Sigmoid colon (tissue), 4 donors: Measurements from ENCODE around the gene CACNA1C.

Source experiments
- EP300 ChIP-seq, 4 donors: sonication (generic); formaldehyde crosslinking; IDR thresholded peaks; one replicate each; pipeline ENCODE4 v1.6.1; 2017; ENCODE audit warnings: antibody characterized with exemption in 4 of 4
- POLR2A ChIP-seq, 2 donors: fragments of 450-650 bp; IDR thresholded peaks; one replicate each; pipeline ENCODE4 v1.6.1; 2016; ENCODE audit warnings: antibody characterized with exemption in 2 of 2, mild to moderate bottlenecking in 2 of 2, moderate library complexity in 2 of 2
- POLR2AphosphoS5 ChIP-seq, 4 donors: sonication (generic); formaldehyde crosslinking; IDR thresholded peaks; one replicate each; pipeline ENCODE4 v1.6.1; 2017; ENCODE audit warnings: antibody characterized with exemption in 4 of 4
- TF ChIP-seq, protein P1 (sequence below), 4 experiments: fragments of 450-650 bp in 3 of 4; fragments of 200-600 bp in 1 of 4; IDR thresholded peaks; one replicate each; pipeline ENCODE4 v1.5.1; 2016 to 2019; ENCODE audit warnings: antibody characterized with exemption in 4 of 4, mild to moderate bottlenecking in 3 of 4, moderate library complexity in 2 of 4

DNA sequence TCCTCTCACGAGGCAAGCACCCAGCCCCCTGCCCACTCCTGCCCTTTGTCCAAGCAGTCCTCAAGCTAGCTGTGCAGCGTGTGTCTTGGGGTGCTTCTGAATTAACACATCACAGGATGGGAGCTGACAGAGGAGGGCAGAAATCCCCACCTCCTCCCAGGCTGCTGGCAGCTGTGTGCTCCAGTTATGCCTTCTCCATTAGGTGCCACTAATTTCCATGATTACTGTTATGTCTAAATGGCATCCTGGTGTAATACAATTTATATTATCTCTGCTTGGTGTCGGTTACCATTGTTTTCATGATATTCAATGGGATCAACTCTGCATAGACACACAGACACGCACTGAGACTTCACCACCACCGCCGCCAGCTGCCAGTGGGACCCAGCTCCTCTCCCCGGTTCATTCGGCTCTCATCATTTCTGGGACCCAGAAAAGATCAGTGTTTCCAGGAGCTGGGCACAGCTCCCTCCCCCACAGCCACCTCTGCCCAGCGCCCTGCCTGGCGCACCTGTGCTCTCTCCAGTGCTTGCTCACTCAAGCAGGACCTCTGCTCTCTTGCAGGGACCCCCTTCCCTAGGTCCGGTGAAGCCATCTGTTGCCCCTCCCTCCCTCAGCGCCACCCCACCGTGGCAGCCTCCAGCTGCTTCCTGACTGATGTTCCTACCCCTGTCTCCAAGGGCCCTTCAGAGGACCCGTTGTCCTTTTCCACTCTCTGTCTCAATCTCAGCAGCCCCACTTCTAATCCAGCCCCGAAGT, 574.5 kb downstream of the CACNA1C start:
- no peak for TF ChIP-seq POLR2AphosphoS5 (IDR thresholded peaks at IDR 0.05)
- TF ChIP-seq POLR2A (IDR thresholded peaks at IDR 0.05) = no peak
- TF ChIP-seq, protein P1, sequence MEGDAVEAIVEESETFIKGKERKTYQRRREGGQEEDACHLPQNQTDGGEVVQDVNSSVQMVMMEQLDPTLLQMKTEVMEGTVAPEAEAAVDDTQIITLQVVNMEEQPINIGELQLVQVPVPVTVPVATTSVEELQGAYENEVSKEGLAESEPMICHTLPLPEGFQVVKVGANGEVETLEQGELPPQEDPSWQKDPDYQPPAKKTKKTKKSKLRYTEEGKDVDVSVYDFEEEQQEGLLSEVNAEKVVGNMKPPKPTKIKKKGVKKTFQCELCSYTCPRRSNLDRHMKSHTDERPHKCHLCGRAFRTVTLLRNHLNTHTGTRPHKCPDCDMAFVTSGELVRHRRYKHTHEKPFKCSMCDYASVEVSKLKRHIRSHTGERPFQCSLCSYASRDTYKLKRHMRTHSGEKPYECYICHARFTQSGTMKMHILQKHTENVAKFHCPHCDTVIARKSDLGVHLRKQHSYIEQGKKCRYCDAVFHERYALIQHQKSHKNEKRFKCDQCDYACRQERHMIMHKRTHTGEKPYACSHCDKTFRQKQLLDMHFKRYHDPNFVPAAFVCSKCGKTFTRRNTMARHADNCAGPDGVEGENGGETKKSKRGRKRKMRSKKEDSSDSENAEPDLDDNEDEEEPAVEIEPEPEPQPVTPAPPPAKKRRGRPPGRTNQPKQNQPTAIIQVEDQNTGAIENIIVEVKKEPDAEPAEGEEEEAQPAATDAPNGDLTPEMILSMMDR (IDR thresholded peaks at IDR 0.05) = no peak
- TF ChIP-seq EP300 (IDR thresholded peaks at IDR 0.05) = no peak
